Fibroblast of skin of right quadriceps (primary cell): ENCODE measurements around the gene TMC7.
"Not testable (repeated sequence)": the region's sequence is repeated elsewhere in the genome, so short reads cannot be mapped to it uniquely, and the experiment has no call there.

Source experiments
- DNase-seq: peaks from one replicate; pipeline ENCODE4 v3.0.0-alpha.2; 2013

Gene TMC7

DNA sequence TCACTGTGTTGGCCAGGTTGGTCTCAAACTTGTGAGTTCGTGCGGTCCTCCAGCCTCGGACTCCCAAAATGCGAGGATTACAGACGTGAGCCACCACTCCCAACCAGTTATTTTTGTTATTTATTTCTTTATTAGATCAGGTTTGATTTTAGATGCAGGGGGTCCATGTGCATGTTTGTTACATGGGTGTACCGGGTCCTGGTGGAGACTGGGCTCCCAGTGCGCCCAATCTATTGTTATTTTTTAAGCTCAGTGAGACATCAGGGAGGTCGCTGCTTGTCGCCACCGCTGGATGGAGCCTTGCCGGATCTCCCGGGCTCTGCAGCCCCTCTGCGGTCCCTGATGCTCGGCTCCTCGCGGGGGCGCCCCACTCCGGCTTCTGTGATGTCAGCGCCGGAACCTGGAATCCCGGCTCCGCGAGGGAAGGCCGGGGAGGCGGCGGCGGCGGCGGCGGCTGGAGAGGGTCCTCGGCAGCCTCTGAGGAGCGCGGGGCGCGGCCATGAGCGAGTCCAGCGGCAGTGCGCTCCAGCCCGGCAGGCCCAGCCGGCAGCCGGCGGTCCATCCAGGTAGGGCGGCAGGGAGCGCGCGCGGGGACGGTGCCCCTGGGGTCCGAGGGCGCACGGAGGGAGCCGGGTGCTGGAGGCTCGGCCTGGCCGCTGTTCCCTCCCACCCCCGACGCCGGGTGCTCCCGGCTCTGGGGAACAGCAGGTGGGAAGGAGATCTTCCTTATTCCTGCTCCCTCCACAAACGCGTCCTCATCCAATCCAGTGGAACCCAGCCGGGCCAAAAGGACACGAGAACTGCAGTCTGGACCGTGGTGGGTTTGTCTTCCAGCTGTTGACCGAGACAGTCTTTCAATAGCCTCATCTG is at the start of gene TMC7:
Gene TMC7 (plus strand): TSS at position 370 of the 870 bp plus-strand sequence. CDS start 130 bp downstream, at position 500.
- peak; percentile 86 for DNase-seq

DNA sequence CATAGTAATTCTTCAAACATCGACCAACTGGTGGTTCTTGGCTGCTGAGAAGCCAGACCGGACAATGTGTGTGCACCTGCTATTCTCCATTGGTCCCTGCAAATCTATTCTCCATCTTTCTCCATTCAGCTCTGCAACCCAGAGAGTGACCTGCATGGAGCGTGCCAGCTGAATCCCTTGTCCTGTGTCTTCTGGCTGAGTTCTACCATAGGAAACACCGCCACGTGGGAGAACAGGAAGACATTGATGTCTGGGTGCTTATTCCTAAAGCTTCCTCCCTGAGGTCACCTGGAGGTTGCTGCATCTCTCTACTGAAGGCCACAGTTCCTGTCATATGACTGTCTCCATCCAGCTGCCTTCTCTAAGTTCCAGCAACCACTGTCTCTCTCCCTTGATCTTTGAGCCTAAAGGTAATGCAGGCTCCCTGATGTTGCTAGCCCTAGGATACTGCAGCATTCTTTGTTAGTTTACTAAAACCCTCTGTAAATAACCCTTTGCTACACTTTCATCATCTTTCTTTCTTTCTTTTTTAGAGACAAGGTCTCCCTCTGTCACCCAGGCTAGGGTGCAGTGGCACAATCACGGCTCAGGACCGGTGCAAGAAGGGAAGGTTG is 46.9 kb upstream of the TMC7 start:
- no peak for DNase-seq

DNA sequence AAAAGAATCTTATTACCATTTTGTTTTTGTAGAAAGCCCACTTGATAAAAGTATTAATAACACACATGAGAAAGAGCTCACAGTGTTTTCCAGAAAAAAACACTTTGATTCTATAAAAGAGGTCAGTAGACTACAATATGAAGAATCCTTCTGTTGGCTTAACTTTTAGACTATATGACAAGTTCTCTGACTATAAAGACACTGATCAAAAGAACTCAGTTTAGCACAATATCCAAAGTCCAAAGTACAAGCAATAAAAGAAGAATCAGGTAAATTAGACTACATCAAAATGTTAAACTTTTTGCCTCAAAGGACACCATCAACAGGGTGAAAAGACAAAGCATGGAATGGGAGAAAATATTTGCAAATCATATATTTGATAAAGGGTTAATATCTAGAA is 46.3 kb upstream of the TMC7 start:
- DNase-seq = no peak

DNA sequence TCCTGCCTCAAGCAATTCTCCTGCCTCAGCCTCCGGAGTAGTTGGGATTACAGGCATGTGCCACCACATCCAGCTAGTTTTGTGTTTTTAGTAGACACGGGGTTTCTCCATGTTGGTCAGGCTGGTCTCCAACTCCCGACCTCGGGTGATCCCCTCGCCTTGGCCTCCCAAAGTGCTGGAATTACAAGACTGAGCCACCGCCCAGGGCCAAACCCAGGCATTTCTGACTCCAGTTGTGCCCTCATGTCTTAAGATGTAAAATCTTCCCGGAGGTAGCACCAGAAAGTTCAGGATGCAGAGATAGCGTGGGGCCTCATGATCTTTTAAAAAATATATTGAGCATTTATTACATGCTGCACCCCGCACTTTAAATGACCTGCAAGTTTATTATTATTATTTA is 44.7 kb upstream of the TMC7 start:
- no peak for DNase-seq

DNA sequence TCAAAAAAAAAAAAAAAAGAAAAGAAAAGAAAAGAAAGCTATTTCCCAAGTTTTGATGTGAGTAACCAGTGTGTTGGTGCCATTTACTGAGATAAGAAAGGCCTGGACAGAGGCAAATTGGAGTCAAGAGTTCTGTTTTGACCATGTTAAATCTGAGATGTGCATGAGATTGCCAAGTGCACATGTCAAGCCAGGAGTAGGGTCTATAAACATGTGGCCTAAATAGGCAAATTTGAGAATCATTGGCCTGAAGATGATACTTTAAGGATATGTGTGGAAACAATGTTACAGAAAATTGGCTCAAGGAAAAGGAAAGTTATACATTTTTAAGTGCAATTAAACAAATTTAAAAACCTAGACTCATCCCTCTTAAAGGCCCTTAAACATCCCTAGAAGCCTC is 42.3 kb upstream of the TMC7 start:
- DNase-seq = no peak

DNA sequence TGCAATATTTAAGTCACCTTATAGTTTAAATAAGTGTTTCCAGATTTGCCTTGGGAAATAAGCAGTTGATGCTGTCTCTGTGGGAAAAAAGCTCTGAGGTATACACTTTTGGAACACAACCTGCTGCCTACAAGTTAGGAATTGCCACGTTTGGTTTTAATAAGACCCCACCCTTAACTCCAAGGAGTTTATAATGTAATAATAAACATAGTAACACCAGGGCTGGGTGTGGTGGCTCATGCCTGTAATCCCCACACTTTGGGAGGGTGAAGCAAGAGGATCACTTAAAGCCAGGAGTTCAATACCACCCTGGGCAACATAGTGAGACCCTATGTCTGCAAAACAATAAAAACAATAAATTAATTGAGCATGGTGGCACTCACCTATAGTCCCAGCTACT is 41.7 kb upstream of the TMC7 start:
- no peak for DNase-seq

DNA sequence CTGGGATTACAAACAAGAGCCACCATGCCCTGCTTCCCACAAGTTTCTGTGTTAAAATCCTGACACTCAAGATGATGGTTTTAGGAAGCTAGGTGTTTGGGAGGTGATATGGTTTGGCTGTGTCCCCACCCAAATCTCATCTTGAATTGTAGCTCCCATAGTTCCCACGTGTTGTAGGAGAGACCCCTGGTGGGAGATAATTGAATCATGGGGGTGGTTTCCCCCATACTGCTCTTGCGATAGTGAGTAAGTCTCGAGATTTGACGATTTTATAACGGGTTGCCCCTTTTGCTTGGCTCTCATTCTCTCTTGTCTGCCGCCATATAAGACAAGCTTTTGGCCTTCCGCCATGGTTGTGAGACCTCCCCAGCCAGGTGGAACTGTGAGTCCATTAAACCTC is 40.3 kb upstream of the TMC7 start:
- DNase-seq = no peak

DNA sequence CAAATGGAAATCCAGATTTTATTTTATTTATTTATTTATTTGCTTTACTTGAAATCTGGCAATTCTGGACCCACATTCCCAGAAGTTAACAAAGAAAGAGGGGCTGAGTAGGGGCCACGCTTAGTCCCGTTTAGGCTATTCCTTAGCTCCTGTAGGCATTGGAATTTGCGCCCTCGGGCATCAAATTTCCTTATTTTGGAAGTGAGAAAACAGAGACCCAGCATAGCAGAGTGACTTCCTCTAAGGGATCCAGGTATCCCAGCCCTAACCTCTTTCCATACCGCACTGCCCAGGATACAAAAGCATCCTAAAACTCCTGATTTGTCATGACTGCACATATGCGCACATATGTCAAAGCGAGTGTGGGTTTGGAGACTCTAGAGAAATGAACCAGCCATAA is 38.5 kb upstream of the TMC7 start:
- no peak for DNase-seq

DNA sequence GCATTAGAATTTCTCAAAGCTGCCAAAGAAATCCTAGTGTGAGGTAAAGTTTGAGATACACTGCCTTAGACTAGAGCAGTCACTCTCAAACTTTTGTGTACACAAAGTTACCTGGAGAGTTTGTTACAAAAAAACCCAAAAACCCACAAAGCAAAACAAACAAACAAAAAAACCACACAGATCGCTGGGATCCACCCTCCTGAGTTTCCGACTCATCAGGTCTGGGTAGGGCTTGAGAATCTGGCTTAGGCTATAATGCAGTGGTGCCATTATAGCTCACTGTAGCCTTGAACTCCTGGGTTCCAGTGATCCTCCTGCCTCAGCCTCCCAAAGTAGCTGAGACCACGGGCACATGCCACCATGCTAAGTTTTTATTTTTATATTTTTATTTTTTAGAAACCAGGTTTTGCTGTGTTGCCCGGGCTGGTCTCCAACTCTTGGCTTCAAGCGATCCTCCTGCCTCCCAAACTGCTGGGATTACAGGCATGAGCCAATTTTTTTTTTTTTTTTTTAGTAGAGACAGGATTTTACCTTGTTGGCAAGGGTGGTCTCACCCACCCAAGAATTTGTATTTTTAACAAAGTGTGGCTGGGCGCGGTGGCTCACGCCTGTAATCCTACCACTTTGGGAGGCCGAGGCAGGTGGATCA is 35.2 kb upstream of the TMC7 start:
- no peak for DNase-seq

DNA sequence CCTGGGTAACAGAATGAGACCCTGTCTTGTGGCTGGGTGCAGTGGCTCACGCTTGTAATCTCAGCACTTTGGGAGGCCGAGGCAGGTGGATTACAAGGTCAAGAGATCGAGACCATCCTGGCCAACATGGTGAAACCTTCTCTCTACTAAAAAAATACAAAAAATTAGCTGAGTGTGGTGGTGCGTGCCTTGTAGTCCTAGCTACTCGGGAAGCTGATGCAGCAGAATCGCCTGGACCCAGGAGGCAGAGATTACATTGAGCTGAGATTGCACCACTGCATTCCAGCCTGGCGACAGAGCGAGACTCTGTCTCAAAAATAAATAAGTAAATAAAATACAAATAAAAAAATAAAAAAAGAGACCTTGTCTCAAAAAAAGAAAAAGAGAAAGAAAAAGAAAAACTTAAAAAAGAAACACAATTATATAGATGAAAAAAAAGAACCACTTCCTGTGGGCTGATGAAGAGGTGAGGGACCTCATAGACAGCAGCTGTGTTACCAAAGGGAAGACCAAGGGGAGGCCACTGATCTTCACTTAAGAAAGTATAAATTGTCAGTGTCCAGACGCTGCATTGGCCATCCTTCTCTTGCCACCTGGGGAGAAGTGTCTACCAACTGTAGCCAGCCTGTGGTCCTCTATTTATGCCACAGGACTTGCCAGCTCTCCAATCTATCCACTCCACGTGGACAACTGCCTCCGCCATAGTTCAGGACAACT is 33.1 kb upstream of the TMC7 start:
- no peak for DNase-seq

DNA sequence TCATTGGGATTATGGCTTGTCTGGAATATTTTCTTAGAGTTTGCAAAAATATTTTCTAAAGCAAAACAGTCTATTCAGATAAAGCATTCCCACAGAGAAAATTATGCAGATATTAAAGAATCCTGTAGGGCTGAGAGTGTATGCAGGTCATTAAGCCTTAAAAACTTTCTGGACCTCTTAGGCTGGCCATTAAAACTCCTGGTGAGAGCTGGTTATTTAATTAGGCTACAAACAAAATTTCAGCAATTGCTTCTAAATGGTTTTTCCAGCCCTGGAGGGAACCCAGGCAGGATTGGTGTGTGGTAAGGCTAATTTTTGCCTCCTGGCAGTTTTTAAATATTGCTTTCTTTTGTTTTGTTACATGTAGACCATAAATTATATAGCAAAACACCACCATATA is 30.2 kb upstream of the TMC7 start:
- DNase-seq = no peak

DNA sequence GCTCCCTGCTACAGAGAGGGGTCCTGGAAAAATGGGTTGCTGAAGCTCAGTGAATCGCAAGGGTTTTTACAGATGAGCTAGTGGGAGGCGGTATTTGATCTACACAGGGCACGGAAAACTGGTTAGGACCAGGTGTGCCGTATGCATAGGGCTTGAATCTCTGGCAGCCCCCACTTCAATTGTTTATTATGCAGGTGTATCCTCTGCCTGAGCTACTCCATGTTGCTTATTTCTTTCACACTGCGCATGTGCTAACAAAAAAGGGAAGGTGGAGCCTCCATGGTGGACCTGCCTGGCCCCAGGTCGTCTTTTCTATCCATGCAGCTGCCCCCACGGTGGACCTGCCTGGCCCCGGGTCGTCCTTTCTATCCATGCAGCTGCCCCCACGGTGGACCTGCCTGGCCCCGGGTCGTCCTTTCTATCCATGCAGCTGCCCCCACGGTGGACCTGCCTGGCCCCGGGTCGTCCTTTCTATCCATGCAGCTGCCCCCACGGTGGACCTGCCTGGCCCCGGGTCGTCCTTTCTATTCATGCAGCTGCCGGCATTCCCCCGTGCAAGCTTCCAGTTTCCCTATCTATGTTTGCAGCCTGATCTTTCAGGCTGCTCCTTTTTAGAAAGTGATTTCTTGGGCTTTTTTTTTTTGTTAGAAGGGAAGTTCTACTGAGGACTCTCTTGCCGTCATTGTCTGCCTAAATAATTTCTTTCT is 27.7 kb upstream of the TMC7 start:
- not testable (repeated sequence) for DNase-seq

DNA sequence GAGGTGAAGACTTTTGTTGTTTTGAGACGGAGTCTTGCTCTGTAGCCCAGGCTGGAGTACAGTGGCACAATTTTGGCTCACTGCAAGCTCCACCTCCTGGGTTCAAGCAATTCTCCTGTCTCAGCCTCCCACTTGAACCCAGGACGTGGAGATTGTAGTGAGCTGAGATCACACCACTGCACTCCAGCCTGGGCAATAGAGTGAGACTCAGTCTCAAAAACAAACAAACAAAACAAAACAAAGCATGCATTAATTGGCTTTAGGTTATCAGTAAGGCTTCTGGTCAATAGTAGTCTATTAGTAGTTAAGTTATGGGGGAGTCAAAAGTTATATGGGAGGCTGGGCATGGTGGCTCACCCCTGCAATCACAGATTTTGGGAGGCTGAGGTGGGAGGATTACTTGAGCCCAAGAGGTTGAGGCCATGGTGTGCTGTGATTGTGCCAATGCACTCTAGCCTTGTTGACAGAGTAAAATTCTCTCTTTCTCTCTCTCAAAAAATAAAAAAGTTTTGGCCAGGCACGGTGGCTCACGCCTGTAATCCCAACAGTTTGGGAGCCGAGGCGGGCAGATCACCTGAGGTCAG is 27.0 kb upstream of the TMC7 start:
- not testable (repeated sequence) for DNase-seq

DNA sequence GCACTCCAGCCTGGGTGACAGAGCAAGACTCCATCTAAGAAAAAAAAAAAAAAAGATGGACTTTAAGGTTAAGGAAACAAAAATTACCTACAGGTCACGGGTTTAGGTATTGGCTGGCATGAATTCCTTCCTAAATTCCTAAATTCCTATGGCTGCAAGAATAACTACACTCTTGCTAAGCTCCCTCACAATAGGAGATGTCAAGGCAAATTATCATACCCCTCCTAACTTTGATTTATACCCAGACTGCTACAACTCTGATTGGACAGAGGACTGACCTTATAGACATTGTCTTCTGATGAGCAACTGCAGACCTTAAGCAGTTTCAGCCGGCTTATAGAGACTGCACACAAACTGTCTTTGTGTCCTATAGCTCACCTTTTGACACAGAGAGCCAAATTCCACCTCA is 25.1 kb upstream of the TMC7 start:
- DNase-seq = peak; percentile 16

DNA sequence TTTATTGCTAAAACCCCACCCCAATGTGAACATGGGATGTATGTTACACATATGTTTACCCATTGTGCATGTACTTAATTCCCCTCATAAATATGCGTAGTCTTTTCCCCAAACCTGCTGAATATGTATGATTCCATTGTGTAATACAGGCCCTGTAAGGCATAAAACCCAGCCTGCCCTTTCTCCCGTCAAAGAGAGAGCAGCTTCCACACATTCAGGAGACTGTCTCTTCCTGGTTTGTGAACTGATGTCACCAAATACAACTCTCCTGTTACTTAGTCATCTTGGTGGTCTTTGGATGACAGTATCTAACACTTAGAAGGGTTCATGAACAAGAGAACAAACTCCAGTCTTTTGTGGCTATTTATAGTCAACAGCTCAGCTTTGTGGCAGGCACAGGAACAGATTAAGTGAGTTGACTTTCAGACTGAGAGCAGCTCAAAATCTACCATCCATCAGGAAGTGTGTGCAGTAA is 24.7 kb upstream of the TMC7 start:
- peak; percentile 46 for DNase-seq

DNA sequence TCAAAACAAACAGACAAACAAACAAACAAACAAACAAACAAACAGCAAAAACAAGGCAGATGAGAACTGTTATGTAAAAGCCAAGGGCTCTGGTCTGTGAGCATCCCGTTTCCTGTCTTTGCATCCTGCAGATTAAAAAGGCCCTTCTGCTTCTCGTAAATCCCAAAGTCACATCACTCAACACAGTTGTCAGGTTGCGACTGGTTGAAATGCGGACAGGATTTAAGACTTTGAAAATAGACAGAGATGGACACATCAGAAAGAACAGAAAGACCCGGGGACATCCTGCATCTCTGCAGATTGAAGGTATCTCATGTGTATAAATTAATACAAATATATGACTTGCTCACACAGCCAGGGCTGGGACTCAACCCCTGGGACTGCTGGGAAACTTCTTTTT is 18.2 kb upstream of the TMC7 start:
- DNase-seq = no peak

DNA sequence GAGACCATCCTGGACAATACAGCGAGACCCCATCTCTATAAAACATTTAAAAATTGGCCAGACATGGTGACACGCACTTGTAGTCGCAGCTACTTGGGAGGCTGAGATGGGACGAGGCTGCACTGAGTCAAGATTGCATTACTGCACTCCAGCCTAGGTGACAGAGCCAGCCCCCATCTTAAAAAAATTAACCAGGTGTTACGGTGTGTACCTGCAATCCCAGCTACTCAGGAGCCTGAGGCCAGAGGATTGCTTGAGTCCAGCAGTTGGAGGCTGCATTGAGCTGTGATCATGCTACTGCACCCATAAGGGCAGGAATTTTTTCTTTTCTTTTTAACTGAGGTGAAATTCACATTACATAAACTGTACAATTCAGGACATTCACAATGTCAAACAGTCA is 16.9 kb upstream of the TMC7 start:
- no peak for DNase-seq

DNA sequence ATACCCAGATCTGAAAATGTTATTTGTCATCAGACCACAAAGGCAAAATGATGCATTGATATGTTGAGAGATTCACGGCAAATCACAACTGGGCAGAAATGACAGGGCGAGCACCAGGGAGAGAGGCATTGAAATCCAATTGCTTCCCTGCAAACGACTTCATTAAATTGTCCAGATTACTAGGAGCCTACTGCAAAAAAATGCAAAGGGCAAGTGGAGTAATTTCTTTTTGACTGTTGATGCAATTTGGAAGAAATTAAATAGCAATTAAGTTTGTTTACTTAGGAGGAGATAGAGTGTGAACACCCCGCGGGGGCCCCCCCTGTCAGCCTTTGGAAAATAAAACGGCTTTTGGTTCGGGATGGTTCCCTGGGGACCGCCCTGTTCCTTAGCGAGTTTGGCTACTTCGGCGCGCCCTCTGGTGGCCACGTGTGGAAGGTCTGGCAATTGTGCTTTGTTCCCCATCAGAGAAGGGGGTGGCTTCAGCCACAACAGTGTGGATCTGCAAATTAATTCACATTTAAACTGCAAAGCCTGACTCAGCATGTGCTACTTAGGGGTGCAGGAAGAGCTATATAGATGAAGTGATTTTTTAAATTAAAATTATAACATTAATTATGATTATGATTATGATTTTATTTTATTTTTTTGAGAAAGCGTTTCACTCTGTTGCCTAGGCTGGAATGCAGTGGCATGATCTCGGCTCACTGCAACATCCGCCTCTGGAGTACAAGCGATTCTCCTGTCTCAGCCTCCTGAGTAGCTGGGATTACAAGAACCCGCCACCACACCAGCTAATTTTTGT is 14.5 kb upstream of the TMC7 start:
- peak; percentile 69 for DNase-seq

DNA sequence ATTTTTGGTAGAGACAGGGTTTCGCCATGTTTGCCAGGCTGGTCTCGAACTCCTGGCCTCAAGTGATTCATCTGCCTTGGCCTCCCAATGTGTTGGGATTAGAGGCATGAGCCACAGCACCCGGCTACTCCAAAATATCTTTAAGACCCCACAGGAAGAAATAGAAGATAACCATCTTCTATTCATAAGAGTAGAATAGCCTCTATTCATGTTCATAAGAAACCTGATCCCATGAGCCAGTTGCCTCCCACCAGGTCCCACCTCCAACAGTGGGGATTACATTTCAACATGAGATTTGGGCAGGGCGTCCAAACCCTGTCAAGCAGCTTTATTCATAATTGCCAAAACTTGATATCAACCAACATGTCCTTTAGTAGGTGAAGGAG is 13.9 kb upstream of the TMC7 start:
- DNase-seq = no peak

DNA sequence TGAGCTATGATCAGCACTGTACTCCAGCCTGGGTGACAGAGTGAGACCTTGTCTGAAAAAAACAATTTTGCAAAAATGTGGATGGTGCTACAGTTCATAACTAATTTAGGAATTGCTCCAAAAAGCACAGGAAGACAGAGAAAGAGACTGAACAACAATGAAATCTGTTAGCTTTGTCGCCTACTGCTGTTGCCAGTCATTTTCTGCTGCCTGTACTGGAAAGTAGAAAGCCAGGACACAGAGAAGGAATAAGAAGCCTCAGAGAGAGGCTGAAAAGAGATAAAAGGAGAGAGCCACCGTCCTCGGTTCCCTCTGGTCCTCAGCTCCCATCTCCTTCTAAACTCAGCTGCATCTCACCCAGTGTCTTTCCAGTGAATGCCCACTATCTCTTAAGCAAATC is 8.6 kb upstream of the TMC7 start:
- DNase-seq = no peak

DNA sequence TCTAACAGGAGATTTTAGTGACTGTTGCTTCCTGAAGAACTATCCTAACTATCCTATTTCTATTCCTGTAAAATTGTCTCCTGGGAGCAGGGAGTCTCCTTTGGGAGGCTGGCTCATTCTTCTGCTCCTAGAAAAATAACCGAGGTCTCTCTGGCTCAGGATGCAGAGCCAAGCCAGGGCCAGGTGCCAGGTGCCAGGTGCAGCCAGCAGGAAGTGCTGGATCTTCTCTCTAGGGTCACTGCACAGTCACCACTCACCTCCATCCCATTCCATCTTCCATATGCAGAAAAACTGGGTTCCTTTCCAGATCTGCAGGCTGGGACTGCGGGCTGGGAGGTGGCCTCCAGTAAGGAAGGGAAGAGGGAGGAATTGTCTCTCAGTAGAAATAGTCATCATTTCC is 3.8 kb upstream of the TMC7 start:
- DNase-seq = no peak
